GM03348 (cell line): ENCODE data around the gene POU2F1.

Experiments used
- DNase-seq: peaks from one replicate; pipeline ENCODE4 v3.0.0; 2012; ENCODE audit warnings: low spot score

Gene POU2F1

DNA sequence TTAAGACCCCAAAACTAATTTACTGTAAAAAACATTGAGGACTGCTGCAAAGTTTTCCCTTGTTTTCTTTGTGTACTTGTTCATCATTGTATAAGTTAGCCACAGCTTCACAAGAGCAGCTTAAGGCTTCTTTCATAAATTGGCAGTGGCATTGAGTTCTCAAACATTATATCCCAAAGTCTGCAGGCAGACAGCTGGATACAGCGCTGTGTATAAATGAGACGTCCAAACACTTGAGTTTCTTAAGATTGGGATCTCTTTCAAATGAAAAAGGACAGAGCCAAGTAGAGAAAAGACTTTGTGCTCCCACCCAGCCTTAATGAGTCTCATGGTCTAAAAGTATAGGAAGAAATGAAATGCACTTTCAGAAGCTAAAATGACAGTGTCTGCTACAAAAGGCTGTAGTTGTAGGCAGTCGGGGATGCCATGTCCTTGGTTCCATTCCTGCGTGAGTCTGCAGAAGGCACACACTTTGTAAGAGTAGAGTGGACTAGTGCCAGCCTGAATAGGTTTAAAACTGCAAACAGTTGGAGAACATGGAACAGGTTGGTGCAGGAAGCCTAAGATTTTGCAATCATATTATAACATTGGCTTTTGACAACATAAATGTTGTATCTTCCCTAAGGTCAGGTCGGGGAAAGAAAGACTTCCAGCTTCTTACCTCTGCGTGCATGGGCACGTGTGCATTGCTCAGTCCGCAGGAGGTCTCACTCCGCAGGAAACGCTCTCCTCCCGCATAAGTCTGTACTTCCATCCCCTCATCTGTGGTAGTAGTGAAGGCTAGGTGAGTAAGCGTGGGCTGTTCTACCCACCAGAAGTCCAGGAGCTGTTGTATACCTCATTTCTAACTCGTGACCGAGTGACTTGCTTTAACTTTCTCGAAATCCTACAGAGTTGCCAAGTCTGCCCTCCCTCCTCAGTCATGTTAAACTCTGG lies 203.3 kb downstream of the POU2F1 start:
- no peak for DNase-seq

DNA sequence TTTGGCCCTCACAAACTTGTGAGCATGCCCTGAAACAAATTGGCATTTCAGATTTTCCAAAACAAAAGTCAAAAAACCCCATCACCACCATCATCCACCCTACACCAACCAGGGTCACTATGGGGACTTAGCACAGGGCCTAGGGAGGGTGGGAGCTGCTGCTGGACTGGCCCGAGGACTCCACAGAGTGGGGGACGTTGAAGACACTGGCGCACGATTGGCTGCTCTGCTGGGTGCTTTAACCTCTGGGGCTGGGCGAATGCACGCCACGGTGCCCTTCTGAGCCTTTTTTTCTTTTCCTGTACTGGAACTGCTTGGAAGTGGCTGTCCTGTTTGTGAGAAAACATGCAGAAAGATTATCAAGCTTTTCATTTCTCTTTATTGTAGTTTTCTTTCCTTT lies 204.8 kb downstream of the POU2F1 start:
- DNase-seq = no peak

GRCh38 chr1:167426716-167427115 lies 206.0 kb downstream of the POU2F1 start:
- DNase-seq = no peak

- DNase-seq = no peak
Measured at GRCh38 chr1:167427848-167428247, 207.2 kb downstream of the POU2F1 start.

DNA sequence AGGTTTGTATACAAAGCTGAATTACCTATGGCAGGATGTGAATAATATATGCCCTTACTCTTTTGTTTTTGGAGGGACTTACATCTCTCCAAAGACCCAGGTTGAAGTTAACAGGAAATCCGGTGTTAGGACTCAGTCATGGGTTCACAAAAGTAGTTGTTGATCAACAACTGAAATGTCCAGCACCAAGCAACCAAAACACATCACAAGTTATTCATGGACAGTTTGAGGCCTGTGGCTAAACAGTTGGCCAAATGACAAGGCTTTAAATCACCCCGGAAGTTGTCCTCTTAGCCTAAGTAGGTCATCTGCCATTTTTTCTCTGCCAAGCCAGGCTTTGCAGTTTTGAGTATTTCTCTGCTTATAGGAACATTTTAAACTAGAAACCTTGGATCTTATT lies 207.7 kb downstream of the POU2F1 start:
- no peak for DNase-seq

GRCh38 chr1:167429612-167430011 lies 208.9 kb downstream of the POU2F1 start:
- DNase-seq = no peak

- DNase-seq = no peak
Measured at GRCh38 chr1:167430134-167430848, 209.6 kb downstream of the POU2F1 start.

DNA sequence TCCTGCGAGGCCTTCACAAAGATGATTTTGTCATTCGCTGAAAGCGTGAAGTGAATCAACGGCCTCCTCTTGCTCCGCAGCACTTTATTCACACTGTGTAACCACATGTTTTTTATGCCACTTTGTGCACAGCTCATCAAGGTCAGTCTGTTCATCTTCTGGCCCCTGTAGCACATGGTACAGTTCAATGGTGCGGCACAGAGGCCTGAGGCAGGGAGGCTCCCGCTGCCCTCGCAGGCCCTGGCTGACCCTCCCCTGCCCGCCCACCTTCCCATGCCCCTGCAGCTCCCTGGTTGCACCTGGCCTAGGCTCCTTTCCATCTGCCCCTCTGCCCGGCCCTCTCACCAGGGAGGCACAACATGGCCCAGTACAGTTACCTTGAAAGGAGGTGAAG lies 210.2 kb downstream of the POU2F1 start:
- no peak for DNase-seq

DNA sequence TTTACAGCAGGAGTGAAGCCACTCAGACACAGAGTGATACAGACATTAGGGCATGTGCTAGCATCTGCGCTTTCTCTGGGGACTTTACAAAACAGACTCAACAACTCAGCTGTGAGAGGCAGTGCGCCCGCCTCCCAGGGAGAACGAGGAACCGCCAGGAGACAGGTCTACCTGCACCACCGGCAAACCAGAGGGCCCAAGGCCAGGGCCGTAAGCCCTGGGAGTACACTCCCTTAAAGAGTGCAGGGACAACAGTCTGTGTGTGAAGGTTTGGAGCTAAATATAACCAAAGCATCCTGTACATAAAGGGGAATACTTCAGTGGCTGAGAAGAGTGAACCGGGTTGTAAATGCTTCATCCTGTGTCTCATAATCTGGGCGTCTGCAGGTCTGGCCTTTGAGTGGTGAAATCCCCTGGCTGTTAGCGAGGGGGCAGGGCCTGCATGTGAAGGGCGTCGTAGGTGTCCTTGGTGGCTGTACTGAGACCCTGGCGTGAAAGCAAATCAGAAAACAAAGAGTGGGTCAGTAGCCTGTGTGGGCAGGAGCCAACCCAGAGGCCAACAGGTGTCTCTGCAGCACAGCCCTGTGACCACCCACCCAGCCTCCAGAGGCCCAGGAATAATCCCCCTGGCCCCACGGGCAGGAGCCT lies 210.7 kb downstream of the POU2F1 start:
- no peak for DNase-seq

DNA sequence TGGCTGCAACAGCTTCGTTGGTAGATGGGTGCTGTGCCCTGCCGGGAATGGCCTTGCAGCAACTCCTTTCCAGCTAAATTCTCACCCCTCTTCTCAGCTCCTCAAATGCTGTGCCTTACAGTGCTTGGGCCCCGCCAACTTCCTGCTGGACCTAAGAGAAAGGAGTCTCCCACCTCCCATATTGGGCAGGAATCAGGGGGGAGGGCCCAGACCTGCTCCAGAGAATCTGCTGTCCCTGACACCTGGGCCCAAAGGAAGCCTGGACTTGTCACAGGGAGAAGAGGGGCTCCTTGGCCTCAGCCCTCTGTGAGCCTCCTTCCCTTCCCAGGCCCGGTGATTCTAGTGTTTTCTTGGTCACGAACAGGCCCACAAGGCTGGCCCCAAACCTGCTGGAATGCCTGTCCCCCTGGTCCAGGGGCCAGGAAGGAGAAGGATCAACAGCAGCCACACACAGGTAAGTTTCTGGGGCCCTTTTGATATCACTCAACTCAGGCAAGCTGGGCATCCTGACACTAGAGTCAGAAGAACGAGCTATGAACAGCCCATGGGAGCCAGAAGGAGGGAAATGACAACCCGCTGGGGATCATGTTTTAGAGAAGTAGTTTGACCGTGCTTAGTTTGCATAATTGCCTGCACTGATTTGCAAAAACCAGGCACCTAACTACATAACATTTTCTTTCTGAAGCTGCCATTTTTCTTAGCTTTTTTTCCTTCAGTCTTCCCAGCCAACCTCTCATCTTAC lies 211.4 kb downstream of the POU2F1 start:
- no peak for DNase-seq

- no peak for DNase-seq
Measured at GRCh38 chr1:167432780-167433179, 212.1 kb downstream of the POU2F1 start.

- no peak for DNase-seq
Measured at GRCh38 chr1:167433884-167434283, 213.2 kb downstream of the POU2F1 start.

GRCh38 chr1:167434306-167434705 lies 213.6 kb downstream of the POU2F1 start:
- no peak for DNase-seq

GRCh38 chr1:167435484-167435883 lies 214.8 kb downstream of the POU2F1 start:
- DNase-seq = no peak

GRCh38 chr1:167438171-167439138 lies 217.8 kb downstream of the POU2F1 start:
- DNase-seq = no peak

DNA sequence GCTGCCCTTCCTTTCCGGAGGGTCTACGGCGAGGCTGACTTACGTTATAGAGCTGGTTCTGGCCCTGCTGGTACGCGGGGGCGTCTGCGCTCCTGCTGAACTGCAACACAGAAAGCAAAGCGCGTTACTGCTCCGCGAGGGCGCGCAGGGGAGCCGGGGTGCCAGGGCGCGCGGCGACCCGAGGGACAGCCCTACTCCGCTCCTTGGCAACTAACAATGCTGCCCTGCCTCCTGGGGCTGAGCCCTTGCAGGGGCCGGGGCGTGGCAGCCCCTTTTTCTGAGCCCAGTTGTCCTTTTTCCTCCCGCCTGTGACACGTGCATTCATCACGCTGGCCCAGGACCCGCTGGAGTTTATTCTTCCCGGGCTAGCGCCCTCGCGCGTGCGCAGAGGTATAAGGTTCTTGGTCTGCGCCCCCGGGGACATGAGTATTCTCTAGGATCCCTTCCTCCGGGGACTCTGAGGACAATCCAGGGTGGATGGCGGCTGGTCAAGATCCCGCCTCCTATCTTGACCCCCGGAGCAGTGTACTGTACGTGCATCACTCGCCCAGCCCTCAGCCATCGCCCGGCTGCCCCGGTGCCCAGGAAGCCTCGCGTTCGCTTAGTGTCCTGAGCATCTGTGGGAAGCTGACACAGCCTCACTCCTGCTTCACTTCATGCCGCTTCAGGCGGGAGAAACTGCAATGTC lies 218.8 kb downstream of the POU2F1 start:
- DNase-seq = peak; percentile 73

GRCh38 chr1:167440345-167440744 lies 219.7 kb downstream of the POU2F1 start:
- DNase-seq = no peak

DNA sequence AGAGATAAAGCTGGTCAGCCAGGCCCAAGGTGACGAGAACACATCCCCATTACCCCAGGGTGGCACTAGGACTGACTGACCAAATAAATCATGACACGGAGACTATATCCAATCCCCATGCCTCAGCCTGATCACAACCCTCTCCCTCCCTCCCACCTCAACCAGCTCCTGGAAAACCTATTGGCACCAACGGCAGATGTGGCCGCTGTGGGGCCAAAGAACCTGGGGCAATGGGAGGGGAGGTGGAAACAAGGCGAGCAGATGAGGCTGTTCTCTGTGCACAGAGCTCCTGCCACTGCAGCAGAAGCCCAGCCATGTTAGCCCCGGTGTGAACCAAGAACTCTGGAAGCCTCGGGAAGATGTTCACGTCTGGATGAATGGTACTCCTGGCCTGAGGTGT lies 220.1 kb downstream of the POU2F1 start:
- DNase-seq = no peak

DNA sequence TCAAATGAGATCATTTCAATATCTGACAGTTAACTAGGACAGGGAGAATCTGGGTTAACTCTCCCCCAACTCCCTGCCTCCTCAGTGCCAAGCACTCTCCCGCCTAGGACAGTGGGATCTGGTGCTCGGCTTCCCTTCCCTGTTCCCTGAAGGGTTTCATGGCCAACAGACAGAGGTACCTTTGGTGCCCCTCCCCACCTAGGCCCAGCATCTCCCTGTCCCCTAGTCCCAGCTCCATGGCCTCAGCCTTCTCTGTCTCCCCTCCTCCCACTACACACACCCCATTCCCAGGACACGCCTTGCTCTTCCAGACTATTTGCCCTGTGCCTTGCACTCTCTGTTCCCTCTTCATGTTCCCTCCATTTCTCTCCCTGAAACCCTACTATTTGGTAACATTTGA lies 220.5 kb downstream of the POU2F1 start:
- DNase-seq = no peak

DNA sequence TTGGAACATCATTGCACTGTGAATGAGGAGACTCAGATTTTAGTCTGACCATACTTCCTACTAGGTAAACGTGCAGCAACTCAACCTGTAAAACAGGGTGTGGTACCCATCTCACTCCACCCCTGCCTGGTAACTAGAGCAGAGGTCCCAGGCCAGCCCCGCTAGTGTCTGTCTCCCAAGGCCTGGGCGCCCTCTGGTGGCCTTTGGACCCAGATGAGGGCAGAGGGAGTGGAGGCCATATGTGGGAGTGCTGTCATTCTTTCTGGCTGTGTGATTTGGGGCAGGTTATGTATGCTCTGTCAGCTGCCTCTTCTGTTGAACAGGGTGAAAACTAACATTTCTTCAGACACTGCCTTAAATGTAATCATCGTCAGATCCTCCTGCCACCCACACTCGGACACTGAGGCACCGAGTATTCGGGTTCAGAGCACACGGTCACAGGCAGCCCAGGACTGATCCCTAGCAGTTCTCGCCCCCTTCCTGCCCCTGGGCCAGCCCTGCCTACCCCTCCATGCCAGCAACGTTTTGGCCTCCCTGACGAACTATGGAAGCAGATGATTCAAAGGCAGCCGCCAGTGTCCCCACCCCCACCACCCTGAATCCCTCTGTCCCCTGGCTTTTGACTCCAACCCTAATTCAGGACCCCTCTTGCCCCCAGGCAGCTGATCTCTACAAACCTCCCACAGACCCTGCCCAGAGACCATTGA lies 221.6 kb downstream of the POU2F1 start:
- peak; percentile 92 for DNase-seq
